ENCODE results near the gene SEMA3A.

DNA sequence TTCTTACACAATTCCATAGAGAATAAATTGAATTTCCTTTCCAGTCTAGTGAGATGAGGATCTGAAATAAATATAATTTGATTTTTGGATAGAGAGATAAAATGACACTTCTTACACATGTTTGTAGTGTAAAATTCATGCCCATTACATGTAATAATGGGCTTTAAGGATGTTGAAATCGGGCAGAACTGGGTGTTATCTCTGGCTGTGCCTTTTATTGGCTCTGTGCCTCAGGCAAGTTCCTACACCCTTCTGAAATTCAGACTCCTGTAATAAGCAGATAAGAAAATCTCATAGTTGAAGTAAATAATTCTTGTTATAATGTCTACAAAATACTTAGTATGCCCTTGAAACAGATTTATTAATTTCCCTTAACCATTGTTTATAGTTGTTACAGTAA lies 125.6 kb downstream of the SEMA3A start:
- TF ChIP-seq, protein P1, sequence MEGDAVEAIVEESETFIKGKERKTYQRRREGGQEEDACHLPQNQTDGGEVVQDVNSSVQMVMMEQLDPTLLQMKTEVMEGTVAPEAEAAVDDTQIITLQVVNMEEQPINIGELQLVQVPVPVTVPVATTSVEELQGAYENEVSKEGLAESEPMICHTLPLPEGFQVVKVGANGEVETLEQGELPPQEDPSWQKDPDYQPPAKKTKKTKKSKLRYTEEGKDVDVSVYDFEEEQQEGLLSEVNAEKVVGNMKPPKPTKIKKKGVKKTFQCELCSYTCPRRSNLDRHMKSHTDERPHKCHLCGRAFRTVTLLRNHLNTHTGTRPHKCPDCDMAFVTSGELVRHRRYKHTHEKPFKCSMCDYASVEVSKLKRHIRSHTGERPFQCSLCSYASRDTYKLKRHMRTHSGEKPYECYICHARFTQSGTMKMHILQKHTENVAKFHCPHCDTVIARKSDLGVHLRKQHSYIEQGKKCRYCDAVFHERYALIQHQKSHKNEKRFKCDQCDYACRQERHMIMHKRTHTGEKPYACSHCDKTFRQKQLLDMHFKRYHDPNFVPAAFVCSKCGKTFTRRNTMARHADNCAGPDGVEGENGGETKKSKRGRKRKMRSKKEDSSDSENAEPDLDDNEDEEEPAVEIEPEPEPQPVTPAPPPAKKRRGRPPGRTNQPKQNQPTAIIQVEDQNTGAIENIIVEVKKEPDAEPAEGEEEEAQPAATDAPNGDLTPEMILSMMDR (IDR thresholded peaks at IDR 0.05) = no peak
- no peak for TF ChIP-seq POLR2A (IDR thresholded peaks at IDR 0.05; ENCODE audit: low read depth)
